GM18520 (cell line): ENCODE data around the gene EXOC4.

Source experiments
- ATAC-seq: cut with Tn5 transposase; IDR thresholded peaks from one replicate; pipeline ENCODE4 v1.9.1; 2021; ENCODE audit not compliant: unreplicated experiment

EXOC4 gene

GRCh38 chr7:134009314-134010110 lies 756.6 kb downstream of the EXOC4 start:
- no peak for ATAC-seq

DNA sequence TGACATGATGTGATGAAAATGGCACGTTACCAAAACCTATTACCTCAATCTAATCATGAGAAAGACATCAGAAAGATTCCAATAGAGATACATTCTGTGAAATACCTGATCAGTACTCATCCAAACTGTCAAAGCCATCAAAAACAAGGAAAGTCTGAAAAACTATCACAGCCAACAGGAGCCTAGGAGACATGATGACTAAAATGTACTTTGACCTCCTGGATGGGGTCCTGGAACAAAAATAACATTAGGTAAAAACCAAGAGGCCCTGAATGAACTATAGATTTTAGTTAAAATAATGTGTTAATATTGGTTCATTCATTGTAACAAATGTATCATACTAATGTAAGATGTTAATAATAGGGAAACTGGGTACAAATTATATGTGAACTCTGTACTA lies 760.4 kb downstream of the EXOC4 start:
- ATAC-seq = no peak

DNA sequence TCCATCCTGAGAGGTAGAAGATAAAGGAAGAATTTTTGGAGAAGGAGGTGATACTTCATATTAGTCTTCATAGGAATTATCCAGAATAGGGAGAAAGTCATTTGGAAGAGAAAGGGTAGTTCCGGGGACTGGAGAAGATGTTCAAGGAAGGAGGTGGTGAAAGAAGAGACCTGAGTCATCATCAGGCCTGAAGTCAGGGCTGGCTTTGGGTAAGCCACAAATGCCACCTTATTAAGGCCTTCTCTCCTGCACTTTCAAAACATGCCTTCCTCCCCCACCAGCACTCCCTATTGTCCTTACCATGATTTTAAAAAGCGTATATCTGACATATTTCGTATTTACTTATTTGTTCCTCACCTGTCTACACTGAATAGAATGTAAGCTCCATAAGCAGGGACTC lies 762.1 kb downstream of the EXOC4 start:
- ATAC-seq = no peak

DNA sequence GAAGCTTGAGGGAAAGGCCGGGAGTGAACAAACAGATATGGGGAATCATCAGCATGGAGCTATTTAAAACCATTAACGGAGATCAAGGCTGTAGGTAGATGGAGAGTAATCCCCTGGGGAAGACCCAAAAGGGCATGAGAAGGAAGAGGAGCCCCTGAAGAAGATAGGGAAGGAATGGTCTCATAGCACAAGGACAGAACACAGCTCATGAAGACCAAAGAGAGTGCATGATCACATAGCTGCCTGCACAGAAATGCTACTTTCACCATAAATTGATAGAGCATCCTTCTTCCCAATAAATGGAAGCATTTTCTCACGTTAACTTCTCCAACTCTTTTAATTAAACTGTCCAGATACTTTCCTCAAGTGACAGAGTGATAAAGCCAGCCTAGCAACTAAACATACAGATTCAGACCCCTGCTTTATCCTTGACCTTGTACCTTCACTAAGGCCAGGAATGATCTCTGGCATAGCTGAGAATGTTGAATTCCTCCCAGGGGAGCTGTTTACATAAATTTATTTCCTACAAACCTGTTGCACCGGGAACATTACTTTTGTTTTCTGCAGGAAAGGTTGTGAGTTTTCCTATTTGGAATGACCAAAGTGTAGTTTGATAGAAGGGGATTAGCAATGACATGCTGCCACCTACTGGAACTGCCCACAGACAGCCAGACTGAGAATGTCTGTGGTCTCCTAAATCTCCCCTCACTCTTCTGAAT lies 763.5 kb downstream of the EXOC4 start:
- no peak for ATAC-seq

- no peak for ATAC-seq
Measured at GRCh38 chr7:134016942-134017303, 764.0 kb downstream of the EXOC4 start.

GRCh38 chr7:134018306-134018705 lies 765.4 kb downstream of the EXOC4 start:
- ATAC-seq = no peak

DNA sequence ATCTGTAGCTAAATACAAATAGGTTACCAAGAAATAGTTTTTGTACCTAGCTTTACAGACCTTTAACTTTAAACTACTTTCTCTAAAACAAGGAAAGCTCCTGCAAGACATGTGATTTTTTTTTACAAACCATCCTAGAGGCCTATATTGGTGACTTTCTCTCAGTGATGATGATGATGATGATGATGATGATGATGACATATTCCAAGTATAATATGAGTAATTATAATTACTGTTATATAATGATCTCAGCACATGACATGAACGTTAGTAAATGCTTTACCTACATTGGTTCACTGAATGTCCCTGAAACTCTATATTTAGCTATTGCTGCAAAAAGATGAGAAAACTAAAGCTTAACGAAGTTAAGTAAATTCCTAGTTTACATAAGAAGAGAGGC lies 766.4 kb downstream of the EXOC4 start:
- no peak for ATAC-seq

GRCh38 chr7:134021836-134022235 lies 769.0 kb downstream of the EXOC4 start:
- ATAC-seq = no peak

DNA sequence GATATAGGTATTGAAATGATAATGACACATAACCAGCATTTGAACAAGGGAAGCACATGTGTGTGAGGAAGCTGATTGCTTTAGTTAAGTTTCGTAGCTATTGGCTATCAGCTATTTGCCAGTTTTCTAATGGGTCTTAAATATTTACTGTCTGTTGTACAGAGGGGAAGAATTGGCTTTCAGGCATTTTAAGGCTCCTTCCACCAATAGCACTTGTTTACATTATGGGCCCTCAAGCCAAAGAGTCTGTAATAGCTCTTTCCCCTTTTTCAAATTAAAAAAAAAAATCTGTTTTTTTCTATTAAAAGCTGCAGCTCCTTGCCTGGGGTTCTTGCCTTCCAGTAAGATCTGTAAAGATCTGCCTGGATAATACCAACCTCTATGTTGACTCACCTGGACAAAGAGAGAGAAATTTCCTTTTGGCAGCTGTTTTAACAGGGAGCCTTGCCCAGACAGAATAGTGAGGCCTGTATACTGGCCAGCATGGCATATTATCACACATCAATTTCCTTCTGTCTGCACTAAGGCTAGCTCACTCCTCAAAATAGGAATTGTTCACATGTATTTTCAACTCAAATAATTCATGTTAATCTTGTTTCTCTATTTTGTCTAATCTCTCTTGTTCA lies 769.5 kb downstream of the EXOC4 start:
- ATAC-seq = no peak

- ATAC-seq = no peak
Measured at GRCh38 chr7:134024739-134025138, 771.9 kb downstream of the EXOC4 start.

- ATAC-seq = no peak
Measured at GRCh38 chr7:134028853-134029252, 776.0 kb downstream of the EXOC4 start.

- ATAC-seq = no peak
Measured at GRCh38 chr7:134029743-134030142, 776.9 kb downstream of the EXOC4 start.

DNA sequence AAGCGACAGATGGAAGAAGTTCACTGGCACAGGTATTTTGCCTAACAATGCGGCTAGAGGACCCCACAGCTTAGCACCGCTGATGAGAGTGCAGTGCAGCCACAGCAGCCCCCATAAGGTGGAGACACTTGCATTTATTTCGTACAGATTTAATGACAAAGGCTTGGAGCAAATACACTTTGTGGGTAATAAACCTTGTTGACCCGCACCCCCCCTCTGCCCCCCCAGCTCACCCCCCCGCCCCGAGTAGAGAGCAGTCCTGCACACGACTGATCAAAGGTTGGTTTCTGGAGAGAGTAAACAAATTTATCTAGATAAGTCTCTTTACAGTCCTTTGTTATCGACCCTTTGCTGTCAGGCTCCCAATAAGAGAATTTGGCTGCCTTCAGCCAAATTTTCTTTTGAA lies 777.6 kb downstream of the EXOC4 start:
- no peak for ATAC-seq

DNA sequence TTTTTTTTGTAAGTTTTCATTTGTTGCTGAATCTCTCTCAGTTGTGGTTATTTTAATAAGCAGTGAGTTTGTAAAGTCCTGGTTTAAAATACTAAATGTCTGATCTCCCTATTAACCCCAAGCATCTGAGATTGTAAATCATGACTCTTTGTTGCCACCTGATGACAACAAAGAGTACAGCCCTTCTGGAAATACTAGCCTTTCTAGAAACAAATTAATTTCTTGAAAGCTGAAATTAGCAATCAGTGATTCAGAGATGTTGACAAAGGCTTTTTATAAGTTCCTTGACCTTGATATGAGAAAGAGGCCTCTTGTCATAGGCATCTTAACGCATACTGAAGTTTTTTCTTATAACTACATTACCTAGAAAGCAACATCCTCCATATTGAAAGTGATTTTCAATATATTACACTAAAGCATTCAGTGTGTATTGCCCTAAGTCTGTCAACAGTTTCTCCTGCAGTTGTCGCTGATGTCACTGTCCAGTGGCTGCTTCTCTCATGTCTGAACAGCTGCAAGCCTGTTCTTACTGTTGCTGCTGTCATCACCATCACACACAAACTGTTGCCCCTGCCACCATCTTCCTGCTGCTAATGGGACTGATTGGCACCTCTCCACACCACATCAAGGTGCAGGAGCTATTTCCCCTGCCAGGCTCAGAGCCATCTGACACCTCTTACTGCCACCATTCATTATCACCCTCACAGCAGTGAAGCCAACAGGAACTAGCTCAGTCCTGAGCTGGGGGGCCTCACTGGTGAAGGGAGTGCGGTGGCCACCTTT lies 779.1 kb downstream of the EXOC4 start:
- ATAC-seq = no peak

- ATAC-seq = no peak
Measured at GRCh38 chr7:134034652-134035051, 781.8 kb downstream of the EXOC4 start.

GRCh38 chr7:134037991-134038390 lies 785.1 kb downstream of the EXOC4 start:
- no peak for ATAC-seq

- ATAC-seq = no peak
Measured at GRCh38 chr7:134040988-134041387, 788.1 kb downstream of the EXOC4 start.

DNA sequence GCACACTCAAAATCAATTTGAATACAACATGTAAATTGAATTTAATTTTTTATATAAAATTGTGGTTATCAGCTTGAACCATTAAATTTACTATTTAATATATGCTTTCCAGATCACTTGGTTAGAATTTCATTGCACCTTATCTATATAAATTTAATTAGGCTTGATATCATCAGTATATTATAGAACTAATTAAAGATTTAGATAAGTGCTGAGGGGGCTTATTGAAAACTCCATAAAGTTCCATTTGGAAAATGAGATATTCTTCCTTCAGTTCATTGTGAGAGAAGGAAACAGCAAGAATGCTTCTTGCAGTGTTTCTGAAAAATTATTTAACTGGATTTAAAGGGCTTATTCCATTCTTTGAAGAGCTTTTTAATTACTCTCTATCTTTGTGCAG lies 788.6 kb downstream of the EXOC4 start:
- ATAC-seq = no peak

DNA sequence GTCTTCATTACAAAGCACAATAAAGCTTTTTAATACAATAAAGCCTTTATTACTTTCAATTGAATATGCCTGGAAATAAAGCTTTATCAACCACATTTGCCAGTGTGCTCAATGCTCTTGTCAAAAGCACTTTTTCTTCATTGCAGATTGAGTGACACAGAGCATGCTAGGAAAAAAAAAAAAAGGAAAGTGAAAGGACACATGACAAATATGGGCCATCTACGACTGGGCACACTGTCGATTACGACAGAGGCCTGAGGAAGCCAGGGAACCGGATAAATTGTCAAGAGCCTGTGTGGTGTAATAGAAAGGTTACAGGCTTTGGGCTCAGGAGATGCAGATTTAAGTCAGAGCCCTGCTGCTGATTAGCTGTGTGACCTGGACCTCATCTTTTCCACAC lies 789.4 kb downstream of the EXOC4 start:
- ATAC-seq = no peak

GRCh38 chr7:134044682-134045081 lies 791.8 kb downstream of the EXOC4 start:
- ATAC-seq = no peak

- no peak for ATAC-seq
Measured at GRCh38 chr7:134045716-134046115, 792.8 kb downstream of the EXOC4 start.
